Stimulated activated naive CD4-positive, alpha-beta T cell (primary cell): ENCODE results near the gene HNF4A.
"Not testable (repeated sequence)": the region's sequence is repeated elsewhere in the genome, so short reads cannot be mapped to it uniquely, and the experiment has no call there.

Source experiments
- DNase-seq, 6 experiments: peaks; one replicate each; lab custom pipeline; 2025; lab: John Stamatoyannopoulos, UW

Gene HNF4A

DNA sequence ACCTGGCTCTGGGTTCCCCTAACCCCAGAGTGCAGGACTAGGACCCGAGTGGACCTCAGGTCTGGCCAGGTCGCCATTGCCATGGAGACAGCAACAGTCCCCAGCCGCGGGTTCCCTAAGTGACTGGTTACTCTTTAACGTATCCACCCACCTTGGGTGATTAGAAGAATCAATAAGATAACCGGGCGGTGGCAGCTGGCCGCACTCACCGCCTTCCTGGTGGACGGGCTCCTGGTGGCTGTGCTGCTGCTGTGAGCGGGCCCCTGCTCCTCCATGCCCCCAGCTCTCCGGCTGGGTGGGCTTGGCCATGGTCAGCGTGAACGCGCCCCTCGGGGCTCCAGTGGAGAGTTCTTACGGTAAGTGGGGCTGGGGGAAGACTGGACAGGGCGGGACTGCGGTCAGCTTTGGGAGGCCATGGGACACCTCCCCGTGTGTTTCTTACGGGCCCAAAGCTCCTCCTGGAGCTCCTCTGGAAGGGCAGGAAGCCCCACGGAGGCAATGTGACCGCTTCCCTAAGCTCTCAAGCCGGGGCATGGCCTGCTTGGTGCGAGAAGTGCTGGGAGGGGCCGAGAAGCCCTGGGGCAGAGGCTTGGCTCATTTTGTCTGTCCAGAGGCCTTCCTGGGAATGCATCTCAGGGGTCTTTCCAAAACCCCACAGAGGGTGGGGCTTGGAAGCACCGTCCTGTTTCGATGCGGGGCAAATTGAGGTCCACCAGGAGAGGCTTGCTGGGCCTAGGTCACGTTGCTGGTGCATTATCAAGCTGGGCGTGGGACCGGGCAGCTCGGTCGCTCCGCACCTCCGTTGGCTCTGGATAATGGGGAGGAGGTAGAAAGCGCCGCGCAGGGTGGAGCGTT lies at the start of gene HNF4A:
HNF4A (plus strand) TSS at position 202 of the 855 bp plus-strand sequence; CDS start at position 308, 106 bp downstream.
- DNase-seq: no peak

GRCh38 chr20:44306927-44307326 lies 48.6 kb upstream of the HNF4A start:
- no peak for DNase-seq

DNA sequence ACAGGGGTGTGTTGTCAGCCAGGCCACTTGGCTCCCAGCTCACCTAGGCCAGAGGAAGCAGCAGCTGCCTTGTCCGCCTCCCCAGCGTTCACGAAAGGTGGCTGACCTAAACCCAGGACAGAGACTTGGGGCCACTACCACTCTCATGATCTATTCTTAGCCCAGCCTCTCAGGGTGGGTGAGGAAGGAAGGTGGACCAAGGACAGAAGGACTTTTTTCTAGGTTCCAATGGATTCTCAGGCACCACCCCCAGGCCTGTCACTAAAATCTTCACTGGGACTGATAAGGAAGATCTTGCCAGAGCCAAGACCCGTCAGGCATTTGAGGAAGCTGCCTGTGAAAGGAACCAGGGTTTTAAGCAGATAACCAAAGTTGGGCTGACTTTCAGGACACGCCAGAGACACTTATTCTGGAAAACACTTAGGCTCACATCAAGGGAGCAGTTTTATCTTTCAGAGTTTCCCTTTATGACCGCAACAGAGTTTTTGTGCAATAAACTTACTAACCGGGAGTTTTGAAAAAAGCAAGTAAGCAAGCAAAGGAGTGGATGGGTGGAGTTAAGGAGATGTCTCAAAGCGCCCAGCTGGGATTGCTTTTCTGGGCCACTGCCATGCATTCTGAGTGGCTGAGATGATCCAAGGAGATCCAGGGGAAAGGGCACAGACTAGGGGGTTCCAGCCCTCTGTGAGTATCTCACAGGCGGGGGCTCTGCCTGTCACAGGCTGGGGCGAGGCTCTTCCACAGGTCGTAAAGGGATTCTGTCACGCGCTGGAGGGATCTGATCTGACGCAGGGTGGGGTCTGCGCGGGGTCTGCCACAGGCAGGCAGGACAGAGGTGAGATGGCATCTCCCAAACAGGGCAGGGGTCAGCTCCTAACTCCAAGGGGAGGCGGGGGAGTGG lies 45.5 kb upstream of the HNF4A start:
- peak in 1 of 6 experiments; percentile 6 for DNase-seq

DNA sequence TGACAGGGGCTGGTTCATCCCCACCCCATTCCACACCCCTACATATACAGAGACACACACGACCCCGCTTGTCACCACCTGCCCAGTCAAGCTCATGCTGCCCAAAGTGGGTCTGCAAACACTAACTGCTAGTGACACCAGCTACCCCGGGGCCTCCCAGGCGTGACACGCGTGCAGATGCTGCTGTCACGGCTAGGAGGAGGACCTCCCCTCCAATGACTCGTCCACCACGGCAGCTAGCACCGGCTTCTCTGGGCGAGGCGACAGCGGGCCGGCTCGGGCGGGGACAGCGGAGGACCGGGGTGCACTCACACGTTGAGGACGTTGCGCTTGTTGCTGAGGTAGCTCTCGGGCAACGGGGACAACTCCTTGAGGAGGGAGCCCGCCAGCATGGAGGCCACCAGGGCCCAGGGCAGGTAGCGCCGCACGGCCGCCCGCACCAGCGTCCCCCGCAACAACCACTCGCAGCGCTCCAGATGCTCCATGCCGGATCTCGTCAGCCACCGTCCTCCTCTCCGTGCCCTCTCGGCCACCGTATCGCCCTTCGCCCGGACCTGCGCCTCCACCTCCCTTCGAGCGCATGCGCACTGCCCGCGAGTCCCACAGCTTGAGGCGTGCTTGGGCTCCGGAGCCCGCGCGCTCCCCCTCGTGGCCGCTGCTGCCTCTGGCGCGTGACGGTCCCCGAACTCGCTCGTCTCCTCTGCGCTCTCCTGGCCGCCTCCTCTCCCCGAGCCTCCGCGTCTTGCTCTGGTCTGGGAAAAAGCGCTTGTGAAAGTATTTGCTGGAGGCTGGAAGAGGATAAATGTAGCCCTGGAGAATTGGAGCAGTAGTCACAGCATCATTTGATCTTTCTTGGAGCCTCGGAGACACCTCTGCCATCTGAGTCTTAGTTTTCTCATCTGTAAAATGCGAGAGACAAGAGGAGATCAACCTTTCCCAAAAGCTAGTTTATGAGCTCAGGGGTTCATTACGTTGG lies 44.5 kb upstream of the HNF4A start, which contains the start of gene FITM2:
FITM2 (minus strand) TSS at position 539 of the 976 bp plus-strand sequence; CDS start at position 485, 54 bp downstream.
- peak; percentile 94 to 98 (median 97) for DNase-seq

GRCh38 chr20:44314870-44315269 lies 40.6 kb upstream of the HNF4A start:
- no peak for DNase-seq

DNA sequence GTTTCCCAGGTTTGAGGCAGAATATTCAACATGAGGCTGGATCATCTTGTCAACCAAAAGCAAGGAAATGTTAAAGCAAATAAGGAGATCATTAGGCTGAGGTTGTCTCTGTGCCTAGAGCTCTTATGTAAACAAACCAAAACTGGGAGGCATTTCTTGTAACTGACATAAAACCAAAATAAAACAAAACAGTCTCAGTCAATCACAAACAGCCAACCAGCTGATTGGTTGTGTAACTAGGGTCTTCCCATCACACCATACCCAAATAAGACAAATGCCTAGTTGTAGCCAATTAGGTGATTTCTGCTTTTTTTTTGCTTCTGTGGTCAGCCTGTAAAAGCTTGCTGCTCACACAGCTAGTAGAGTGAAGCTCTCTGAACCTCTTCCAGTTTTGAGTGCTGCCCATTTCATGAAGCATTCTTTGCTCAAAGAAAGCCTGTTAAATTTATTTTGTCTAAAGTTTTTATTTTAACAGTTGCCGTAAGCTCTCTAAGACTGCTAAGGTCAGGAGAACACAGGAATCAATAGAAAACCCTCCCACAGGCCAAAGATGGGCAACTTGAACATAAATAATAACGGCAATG lies 35.6 kb upstream of the HNF4A start:
- no peak for DNase-seq

- no peak for DNase-seq
Observed at GRCh38 chr20:44324343-44324742, 31.2 kb upstream of the HNF4A start.

DNA sequence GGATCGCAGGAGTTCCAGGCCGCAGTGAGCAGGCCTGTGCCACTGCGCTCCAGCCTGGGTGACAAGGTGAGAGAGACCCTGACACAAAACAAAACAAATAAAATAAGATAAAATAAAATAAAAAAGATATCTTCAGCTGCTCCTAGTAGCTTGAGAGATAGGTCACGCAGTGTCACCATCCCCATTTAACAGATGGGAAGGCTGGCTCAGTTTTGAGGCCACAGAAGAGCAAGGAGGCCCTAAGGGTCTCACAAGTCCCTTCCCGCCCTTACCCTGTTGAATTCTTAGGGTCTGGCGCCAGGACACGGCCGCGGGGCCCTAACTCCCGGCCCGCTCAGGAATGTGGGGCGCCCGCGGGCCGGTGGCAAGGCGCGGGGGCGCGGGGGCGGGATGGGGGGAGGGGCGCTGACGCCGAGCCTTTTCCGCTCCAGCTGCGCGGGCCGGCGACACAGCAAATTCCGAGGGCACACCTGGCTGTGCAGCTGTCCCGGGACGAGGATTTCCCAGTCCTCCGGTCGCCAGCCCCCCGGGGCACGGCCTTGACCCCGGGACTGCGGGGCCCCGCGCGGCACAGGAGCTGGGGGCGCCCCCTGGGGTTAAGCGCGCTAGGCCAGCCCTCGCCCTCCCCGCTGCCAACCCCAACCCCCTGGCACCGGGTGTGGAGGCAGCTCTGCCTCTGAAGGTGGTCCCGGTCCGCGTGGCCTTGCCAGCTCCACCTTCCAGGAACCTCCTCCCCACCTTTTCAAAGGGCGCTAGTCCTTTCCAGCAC lies 28.9 kb upstream of the HNF4A start:
- peak in 3 of 6 experiments; percentile 11 to 41 (median 17) for DNase-seq

DNA sequence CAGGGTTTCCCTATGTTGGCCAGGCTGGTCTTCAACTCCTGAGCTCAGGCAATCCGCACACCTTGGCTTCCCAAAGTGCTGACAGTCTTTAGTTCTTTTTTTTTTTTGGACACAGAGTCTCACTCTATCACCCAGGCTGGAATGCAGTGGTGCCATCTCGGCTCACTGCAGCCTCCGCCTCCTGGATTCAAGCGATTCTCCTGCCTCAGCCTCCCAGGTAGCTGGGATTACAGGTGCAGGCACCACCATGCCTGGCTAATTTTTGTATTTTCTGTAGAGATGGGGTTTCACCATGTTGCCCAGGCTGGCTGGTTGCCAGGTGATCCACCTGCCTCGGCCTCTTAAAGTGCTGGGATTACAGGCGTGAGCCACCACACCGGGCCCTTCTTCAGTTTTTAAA lies 27.8 kb upstream of the HNF4A start:
- not testable (repeated sequence) for DNase-seq

DNA sequence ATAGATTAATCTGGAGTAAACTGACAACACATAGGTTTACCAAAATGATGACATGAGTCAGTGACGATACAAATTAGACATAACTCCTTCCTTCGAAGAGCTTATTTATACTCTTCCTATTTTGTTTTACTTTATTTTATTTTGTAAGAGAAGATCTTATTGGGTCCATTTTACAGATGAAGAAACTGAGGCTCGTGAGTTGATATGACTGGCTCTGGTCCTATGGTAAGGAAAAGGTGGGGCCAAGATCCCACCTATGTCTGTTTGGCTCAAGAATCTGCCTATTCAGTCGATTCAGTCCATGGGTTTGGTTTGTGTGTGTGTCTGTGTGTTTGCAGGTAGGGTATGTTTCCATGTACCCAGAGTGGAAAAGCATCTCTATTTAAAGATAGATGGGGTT lies 27.1 kb upstream of the HNF4A start:
- DNase-seq: no peak

- DNase-seq: no peak
Observed at GRCh38 chr20:44331201-44331600, 24.3 kb upstream of the HNF4A start.

- DNase-seq: no peak
Observed at GRCh38 chr20:44334306-44334705, 21.2 kb upstream of the HNF4A start.

DNA sequence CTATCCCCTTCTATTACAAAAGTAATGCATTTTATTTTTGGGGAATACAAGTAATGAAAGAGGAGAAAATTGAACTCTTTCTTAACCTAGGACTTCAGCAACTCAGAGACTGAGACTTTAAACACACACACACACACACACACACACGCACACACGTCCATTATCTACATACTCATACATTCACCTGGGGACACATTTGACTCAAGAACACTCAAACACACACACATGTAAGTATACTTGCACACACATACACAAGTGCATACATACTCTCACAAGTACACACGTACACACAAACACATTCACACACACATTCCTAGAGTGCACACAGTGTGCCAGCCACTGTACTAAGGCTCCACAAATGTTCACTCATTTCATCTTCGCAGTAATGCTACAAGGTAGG lies 20.8 kb upstream of the HNF4A start:
- DNase-seq: no peak

DNA sequence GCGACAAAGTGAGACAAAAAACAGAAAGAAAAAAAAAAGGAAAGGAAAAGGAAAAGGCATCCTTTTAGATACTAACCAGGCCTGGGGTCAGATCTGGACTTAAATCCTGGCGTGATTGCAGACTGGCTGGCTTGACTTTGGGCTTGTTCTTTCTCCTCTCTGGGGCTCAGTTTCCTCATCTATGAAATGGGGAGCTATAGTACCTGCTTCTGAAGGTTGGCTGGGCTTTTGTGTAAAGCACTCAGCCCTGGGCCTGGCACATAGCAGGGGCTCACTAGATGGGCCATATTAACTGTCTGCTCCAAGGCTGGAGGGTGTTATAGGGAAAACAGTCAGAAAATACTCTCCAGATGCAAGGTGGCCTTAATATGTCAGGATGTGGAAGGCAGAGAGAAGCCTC lies 19.8 kb upstream of the HNF4A start:
- no peak for DNase-seq

DNA sequence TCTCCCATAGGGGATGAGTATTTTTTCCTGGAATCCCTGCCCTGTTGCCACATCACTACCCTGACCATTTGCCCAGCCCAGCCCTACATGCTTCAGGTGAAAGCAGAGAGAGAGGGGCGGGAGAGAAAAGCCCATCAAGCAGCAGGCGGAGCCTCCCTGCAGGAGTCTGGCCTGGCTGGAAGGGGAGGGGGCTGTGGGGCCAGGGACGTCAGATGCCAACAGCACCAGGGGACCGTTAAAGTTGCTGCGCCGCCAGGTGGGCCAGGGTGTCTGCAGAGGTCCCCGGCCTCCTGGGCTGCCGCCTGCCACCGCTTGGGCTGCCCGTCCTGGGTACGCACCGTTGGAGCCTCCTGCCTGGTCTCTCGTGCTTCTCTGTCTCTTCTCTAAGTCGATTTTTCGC lies 19.4 kb upstream of the HNF4A start:
- no peak for DNase-seq

GRCh38 chr20:44336725-44337380 lies 18.6 kb upstream of the HNF4A start, which contains the start of gene R3HDML:
TSS of gene R3HDML (plus strand) at chr20:44337043. CDS start at chr20:44337158, 115 bp downstream.
- DNase-seq: no peak

DNA sequence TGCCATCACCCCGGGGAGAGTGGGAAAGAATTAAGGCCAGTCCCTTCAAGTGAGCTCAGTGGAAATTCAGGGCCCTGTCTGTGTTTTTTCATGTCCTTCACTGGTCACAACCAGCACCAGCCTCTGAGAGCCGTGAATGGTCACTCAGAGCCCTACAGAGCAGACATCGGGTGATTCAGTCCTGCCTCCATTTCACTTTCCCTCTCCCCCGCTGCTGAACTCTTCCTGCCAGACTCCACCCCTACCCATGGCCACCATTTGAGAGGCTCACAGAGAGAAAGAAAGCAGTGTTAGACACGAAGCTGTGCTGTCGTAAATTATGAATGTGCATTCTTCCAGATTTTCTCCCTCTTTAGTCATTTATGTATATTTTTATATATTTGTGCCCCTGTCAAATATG lies 13.3 kb upstream of the HNF4A start:
- no peak for DNase-seq

- DNase-seq: no peak
Observed at GRCh38 chr20:44343162-44343675, 12.3 kb upstream of the HNF4A start.

DNA sequence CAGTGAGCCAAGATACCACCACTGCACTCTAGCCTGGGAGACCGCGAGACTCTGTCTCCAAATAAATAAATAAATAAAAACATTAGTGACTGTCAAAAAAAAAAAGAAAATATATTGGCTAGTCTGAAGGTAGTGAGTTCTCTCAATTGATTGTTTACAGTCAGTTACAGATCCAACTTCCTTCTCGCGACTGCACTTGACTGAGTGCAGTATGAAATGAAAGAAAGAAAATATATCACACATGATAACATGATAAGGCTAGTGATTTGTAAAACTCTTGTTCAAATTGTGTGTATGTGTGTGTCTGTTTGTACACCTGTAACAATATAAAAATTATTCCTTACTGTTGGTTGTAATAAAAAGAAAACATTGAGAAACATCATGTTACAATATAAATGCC lies 10.8 kb upstream of the HNF4A start:
- no peak for DNase-seq
